HG02840 (cell line): ENCODE data around the gene WDR5.
"Not testable (repeated sequence)": the region's sequence is repeated elsewhere in the genome, so short reads cannot be mapped to it uniquely, and the experiment has no call there.

Source experiments
- ATAC-seq: cut with Tn5 transposase; IDR thresholded peaks from one replicate; pipeline ENCODE4 v1.9.1; 2021; ENCODE audit warnings: mild to moderate bottlenecking, moderate library complexity, moderate number of reproducible peaks; ENCODE audit not compliant: unreplicated experiment, low FRiP score

Gene WDR5

GRCh38 chr9:134135343-134136117 lies at the start of gene WDR5:
Gene WDR5, plus strand, starts transcription at chr9:134136082. Its CDS starts 3,796 bp downstream, at chr9:134139878.
- ATAC-seq = peak; percentile 65

GRCh38 chr9:134088063-134088725 lies 47.7 kb upstream of the WDR5 start:
- ATAC-seq = no peak

- no peak for ATAC-seq
Observed at GRCh38 chr9:134089972-134090371, 45.9 kb upstream of the WDR5 start.

- ATAC-seq = no peak
Observed at GRCh38 chr9:134099123-134099761, 36.6 kb upstream of the WDR5 start.

- no peak for ATAC-seq
Observed at GRCh38 chr9:134100040-134100439, 35.8 kb upstream of the WDR5 start.

- not testable (repeated sequence) for ATAC-seq
Observed at GRCh38 chr9:134101133-134101532, 34.7 kb upstream of the WDR5 start.

GRCh38 chr9:134101623-134102149 lies 34.2 kb upstream of the WDR5 start:
- ATAC-seq = no peak

- ATAC-seq = no peak
Observed at GRCh38 chr9:134103391-134103998, 32.4 kb upstream of the WDR5 start.

GRCh38 chr9:134111064-134111463 lies 24.8 kb upstream of the WDR5 start:
- no peak for ATAC-seq

GRCh38 chr9:134112561-134112960 lies 23.3 kb upstream of the WDR5 start:
- no peak for ATAC-seq

GRCh38 chr9:134118972-134119371 lies 16.9 kb upstream of the WDR5 start:
- not testable (repeated sequence) for ATAC-seq

- ATAC-seq = no peak
Observed at GRCh38 chr9:134123764-134124128, 12.1 kb upstream of the WDR5 start.

- no peak for ATAC-seq
Observed at GRCh38 chr9:134125413-134126095, 10.3 kb upstream of the WDR5 start.

GRCh38 chr9:134126373-134126772 lies 9.5 kb upstream of the WDR5 start:
- no peak for ATAC-seq

GRCh38 chr9:134127065-134127580 lies 8.8 kb upstream of the WDR5 start:
- ATAC-seq = no peak

GRCh38 chr9:134127616-134128015 lies 8.3 kb upstream of the WDR5 start:
- ATAC-seq = no peak

- no peak for ATAC-seq
Observed at GRCh38 chr9:134128727-134129679, 6.9 kb upstream of the WDR5 start.

- no peak for ATAC-seq
Observed at GRCh38 chr9:134130503-134131375, 5.1 kb upstream of the WDR5 start.
